Measurements from ENCODE around the gene BIN1. TPM values are rescaled to one million over a fixed set of nuclear protein-coding genes. Genes with fewer than 3 reads are reported as not detected.

BIN1 gene
- total RNA-seq, 1 experiment from 2014 or later, result 58.9 TPM

GRCh38 chr2:127006962-127007361, 100.0 kb downstream of the BIN1 start:
- Histone ChIP-seq H3K4me1 (ENCODE audit: insufficient read depth, low read length) (peaks cover 13% of the 10 kb centered on the region), H3K27me3 (ENCODE audit: low read length) (no peaks in the 10 kb centered on the region; the same call in 1 of the 2 replicates), H2AFZ (ENCODE audit: low read length) (no peak overlapping the region), H4K20me1 (ENCODE audit: low read length) (no peaks in the 10 kb centered on the region), H3K9ac (ENCODE audit: low read length) (no peak overlapping the region), H3K9me2 (replicated peaks; ENCODE audit: low read length) (no peaks in the 10 kb centered on the region), H3K36me3 (ENCODE audit: low read depth, low read length) (no peaks in the 10 kb centered on the region), H3K27ac (ENCODE audit: low read length) (peak overlapping the region; percentile 54; the same call in 1 of the 2 replicates), H3K9me3 (ENCODE audit: low read length) (no peaks in the 10 kb centered on the region), H3K4me3 (ENCODE audit: low read length) (no peak overlapping the region), H3K79me2 (ENCODE audit: low read length) (no peaks in the 10 kb centered on the region), H3F3A (ENCODE audit: low read length, unreplicated experiment) (no peaks in the 10 kb centered on the region), H3K4me2 (ENCODE audit: low read length) (peak overlapping the region; percentile 58)
- ChIA-PET POLR2A (ENCODE audit: unreplicated experiment) (no interaction called here), CTCF (no interaction called here)
- TF ChIP-seq EZH2 (IDR thresholded peaks at IDR 0.05; ENCODE audit: low read length, unreplicated experiment) (no peak), EZH2phosphoT487 (IDR thresholded peaks at IDR 0.05; ENCODE audit: borderline replicate concordance, low read length) (no peak), CTCF (conservative IDR thresholded peaks at IDR 0.05; ENCODE audit: low read depth, low read length) (no peak)
- no TSS peak for BruUV-seq (replicated peaks)
- DNase-seq (no peak), ATAC-seq (no peak)
- intact Hi-C loops (cut with micrococcal nuclease), result no loop called here

- no peaks in the 10 kb centered on the region for H3F3A ChIP-seq (ENCODE audit: low read length, unreplicated experiment)
- no peak overlapping the region for H2AFZ ChIP-seq (ENCODE audit: low read length)
- ChIA-PET CTCF (no interaction called here), POLR2A (ENCODE audit: unreplicated experiment) (interaction anchor here (0.5 kb wide), 1 partner anchor 887 kb away, joined by 4 read pairs; no protein-coding TSS in a partner anchor)
- H3K9me3 ChIP-seq (ENCODE audit: low read length), result no peaks in the 10 kb centered on the region
- H3K36me3 ChIP-seq (ENCODE audit: low read depth, low read length), result no peaks in the 10 kb centered on the region
- no peak for ATAC-seq
- intact Hi-C loops (cut with micrococcal nuclease), result no loop called here
- H3K79me2 ChIP-seq (ENCODE audit: low read length), result no peaks in the 10 kb centered on the region
- H4K20me1 ChIP-seq (ENCODE audit: low read length), result no peaks in the 10 kb centered on the region
- BruUV-seq (replicated peaks), result no TSS peak
- H3K4me1 ChIP-seq (ENCODE audit: insufficient read depth, low read length), result peaks cover 13% of the 10 kb centered on the region
- H3K27me3 ChIP-seq (ENCODE audit: low read length), result no peaks in the 10 kb centered on the region
- no peaks in the 10 kb centered on the region for H3K9me2 ChIP-seq (replicated peaks; ENCODE audit: low read length)
- TF ChIP-seq EZH2 (IDR thresholded peaks at IDR 0.05; ENCODE audit: low read length, unreplicated experiment), result no peak
- no peak for TF ChIP-seq EZH2phosphoT487 (IDR thresholded peaks at IDR 0.05; ENCODE audit: borderline replicate concordance, low read length)
- TF ChIP-seq CTCF (conservative IDR thresholded peaks at IDR 0.05; ENCODE audit: low read depth, low read length), result no peak
- no peak for DNase-seq
- no peak overlapping the region for H3K9ac ChIP-seq (ENCODE audit: low read length)
- no peak overlapping the region for H3K4me3 ChIP-seq (ENCODE audit: low read length)
- H3K27ac ChIP-seq (ENCODE audit: low read length), result no peak overlapping the region
- H3K4me2 ChIP-seq (ENCODE audit: low read length), result no peak overlapping the region
Observed at GRCh38 chr2:127004893-127005600, 101.9 kb downstream of the BIN1 start.

GRCh38 chr2:127003070-127003800, 103.7 kb downstream of the BIN1 start:
- POLR2A ChIA-PET (ENCODE audit: unreplicated experiment), result no interaction called here
- H3K4me3 ChIP-seq (ENCODE audit: low read length), result no peak overlapping the region
- no peaks in the 10 kb centered on the region for H4K20me1 ChIP-seq (ENCODE audit: low read length)
- no peaks in the 10 kb centered on the region for H3K9me2 ChIP-seq (replicated peaks; ENCODE audit: low read length)
- no peak overlapping the region for H2AFZ ChIP-seq (ENCODE audit: low read length)
- H3K79me2 ChIP-seq (ENCODE audit: low read length), result no peaks in the 10 kb centered on the region
- intact Hi-C loops (cut with micrococcal nuclease), result no loop called here
- H3K4me1 ChIP-seq (ENCODE audit: insufficient read depth, low read length), result peaks cover 13% of the 10 kb centered on the region
- no peak for DNase-seq
- CTCF ChIA-PET, result no interaction called here
- no peak overlapping the region for H3K27ac ChIP-seq (ENCODE audit: low read length)
- no peak overlapping the region for H3K4me2 ChIP-seq (ENCODE audit: low read length)
- H3K9me3 ChIP-seq (ENCODE audit: low read length), result no peaks in the 10 kb centered on the region
- peak; percentile 27; the same call in 1 of the 2 replicates for ATAC-seq
- BruUV-seq (replicated peaks), result no TSS peak
- no peaks in the 10 kb centered on the region for H3K27me3 ChIP-seq (ENCODE audit: low read length)
- no peak for TF ChIP-seq EZH2 (IDR thresholded peaks at IDR 0.05; ENCODE audit: low read length, unreplicated experiment)
- TF ChIP-seq CTCF (conservative IDR thresholded peaks at IDR 0.05; ENCODE audit: low read depth, low read length), result no peak
- no peak for TF ChIP-seq EZH2phosphoT487 (IDR thresholded peaks at IDR 0.05; ENCODE audit: borderline replicate concordance, low read length)
- H3F3A ChIP-seq (ENCODE audit: low read length, unreplicated experiment), result no peaks in the 10 kb centered on the region
- H3K36me3 ChIP-seq (ENCODE audit: low read depth, low read length), result no peaks in the 10 kb centered on the region
- H3K9ac ChIP-seq (ENCODE audit: low read length), result no peak overlapping the region
